HuH-7.5 (cell line): ENCODE measurements around the gene DAB2.
"Not testable (repeated sequence)": the region's sequence is repeated elsewhere in the genome, so short reads cannot be mapped to it uniquely, and the experiment has no call there.

Experiments
- DNase-seq: peaks from one replicate; pipeline ENCODE4 v3.0.0; 2011; ENCODE audit warnings: low spot score

Gene DAB2

DNA sequence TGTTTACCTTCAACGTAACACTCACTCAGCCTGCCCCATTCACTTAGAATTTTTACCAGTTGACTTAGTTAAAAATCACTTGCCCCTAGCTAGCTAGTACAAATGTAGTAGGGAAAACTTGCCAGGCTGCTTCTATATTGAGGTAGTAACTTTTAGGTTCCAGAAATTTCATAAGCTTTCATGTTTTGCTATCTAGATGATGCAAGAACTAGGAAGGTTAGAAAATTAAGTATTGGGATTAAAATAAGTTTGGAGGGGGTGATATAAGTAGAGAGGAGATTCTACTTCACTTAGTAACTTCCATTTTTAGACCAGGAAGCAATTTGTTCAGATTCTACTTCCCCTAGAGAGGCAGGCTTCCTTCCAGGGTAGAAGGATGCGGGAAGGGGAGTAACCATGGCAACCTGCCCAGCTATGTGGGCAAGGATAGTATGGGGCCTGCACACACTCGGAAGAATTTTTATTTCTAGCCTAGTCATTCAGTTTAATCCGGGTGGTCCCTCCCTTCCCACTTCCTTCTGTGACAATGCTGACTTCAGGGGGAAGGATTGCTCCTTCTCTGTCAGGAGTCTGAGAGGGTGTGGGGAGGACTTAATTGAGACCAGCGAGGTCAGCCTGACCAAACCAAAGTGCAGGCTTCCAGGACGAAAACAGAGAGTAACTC, 4.2 kb downstream of the DAB2 start:
- DNase-seq, result no peak

DNA sequence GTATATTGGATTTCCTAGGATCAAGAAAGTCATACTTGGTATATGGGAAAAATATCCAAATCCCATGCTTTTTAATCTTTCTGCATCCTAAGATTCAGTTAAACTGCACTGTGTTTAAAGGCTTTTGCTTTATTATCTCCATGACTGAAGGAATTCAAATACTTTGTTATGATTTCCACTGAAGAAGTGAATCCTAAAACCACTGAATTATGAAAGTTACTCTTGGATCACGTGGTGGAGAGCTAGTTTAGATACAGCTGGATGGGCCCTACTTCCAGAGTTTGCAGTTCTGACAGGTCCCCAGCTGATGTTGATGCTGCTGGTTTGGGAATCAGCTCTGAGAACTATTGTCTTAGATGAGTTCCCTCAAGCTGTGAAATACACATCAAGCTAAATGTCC, 5.0 kb downstream of the DAB2 start:
- no peak for DNase-seq

DNA sequence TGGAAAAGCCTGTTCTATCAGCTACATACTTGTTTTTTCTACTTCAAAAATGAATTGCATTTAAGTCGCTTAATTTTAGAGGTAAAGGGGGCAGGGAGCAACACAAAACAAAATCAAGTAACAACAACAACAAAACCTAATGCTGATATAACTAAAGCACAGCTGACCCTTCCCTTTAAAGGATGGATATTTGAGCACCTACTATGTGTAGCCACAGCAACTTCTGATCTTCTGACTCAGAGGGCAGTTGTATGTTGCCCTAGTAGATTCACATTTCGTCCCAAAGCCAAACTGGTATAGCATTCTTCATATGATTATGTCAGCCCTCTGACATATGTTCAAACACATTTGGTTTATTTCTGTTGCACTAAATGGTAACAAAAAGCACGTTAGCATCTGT, 6.8 kb downstream of the DAB2 start:
- no peak for DNase-seq

- DNase-seq, result no peak
These were observed 9.6 kb downstream of the DAB2 start for GRCh38 chr5:39415201-39415600.

DNA sequence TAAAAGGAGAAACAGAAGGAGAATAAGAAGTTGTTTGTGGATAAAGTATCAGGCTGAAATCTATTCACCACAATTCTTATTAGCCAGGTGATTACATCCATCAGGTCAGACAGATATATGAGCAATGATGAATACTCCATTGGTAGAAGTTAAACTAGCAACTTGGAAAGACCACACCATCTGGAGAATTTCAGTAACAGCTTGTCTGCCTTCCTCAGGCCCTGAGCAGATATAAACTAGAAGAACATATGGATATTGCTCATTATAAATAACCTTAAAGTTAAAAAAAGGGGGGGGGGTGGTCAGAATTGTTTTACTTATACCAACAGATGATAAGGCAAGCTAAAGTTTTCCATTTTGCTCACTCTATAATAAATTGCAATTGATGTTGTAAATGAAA, 10.4 kb downstream of the DAB2 start:
- no peak for DNase-seq

DNA sequence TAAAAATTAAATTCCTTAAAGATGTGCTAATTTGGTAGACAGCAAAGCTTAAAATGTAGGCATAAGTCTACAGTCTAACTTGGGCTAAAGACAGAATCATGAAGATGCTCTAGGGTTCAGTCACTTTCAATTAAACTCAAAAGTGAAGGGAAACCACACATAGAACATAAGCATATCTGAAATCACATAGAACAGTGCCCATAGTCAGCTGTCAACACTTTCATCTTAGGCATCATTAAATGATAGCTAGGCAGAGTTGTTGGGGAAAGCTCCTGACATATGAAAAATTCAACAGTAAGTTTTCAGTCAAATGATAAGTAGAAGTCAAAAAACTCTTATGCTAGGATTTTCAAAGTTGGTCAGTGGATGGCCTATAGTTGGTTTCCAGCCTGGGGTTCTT, 11.0 kb downstream of the DAB2 start:
- DNase-seq, result no peak

GRCh38 chr5:39412721-39413394, 11.9 kb downstream of the DAB2 start:
- DNase-seq, result no peak

GRCh38 chr5:39411985-39412384, 12.8 kb downstream of the DAB2 start:
- DNase-seq, result no peak

DNA sequence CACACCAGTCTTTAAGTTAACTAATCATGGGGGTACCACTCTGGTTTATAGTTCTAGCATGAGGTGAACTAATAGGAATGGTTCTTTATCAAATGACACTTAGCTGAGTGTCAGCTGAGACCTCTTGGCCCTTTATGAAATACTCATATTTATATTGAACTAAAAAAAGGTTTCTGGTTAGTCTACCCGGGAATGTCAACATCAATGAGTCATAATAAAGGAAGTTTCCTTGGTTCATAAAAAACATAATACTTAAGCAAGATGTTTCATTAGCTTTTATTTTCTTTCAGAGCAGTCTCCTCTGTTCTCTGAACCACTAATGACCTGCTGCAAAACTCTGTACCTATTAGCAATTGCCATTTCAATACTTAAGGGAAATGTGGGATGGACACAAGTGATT, 13.7 kb downstream of the DAB2 start:
- DNase-seq, result no peak

DNA sequence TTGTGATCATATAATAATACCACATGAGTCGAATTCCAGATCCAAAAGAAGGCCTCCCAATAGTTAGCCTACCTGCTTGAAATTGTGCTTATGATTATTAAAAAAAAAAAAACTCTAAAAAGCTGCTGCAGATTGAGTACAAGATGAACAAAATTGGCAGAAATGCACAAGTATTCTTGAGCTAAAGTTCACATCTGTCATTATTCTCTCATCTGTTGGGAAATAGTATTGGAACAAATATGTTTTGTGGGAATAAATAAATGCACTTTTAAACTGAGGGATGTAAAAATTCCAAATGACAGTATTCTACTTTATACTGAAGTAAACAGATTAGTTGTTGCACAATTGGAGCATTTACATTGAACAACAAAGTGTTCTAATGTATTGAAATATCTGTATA, 15.7 kb downstream of the DAB2 start:
- no peak for DNase-seq

DNA sequence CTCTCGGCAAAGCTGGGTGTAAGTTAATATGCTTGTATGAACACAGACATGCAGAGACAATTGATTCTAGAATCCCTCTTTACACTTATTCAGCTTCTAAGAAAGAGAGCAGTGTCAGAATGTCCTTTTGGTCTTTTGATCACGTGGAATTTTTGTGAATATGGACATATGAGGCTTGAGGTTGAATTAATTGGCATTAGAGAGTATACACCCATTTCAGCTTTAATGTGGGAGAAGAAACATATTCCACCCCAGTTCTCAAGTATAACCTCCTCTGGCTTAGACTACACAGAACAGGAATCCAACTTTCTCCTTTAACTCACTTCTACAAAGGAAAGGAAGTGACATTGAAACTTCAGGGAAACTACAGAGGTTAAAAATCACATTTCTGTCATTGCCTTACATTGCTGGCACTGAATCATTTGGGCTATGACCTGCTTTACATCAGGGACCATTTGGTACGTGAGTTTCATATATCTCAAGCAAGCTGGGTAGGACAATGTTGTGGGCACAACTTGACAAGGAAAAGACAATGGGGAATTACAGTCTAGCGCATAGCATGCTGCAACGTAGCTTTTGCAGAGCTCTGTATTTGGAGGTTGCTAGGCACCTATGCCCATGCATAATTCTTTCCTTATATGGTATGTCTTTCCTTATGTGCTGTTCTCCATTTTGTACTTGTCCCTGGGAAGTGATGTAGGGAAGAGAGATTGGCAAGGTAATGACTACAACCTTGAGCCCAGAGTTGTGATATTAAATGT, 19.5 kb downstream of the DAB2 start:
- no peak for DNase-seq

DNA sequence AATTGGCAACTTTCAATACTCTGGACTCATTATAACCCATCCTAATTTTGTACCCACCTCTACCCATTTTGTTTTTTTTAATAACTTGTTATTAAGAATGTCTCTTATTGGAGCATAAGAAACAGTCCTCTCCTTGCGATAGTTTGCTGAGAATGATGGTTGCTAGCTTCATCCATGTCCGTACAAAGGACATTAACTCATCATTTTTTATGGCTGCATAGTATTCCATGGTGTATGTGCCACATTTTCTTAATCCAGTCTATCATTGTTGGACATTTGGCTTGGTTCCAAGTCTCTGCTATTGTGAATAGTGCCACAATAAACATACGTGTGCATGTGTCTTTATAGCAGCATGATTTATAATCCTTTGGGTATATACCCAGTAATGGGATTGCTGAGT, 21.0 kb downstream of the DAB2 start:
- DNase-seq, result not testable (repeated sequence)

DNA sequence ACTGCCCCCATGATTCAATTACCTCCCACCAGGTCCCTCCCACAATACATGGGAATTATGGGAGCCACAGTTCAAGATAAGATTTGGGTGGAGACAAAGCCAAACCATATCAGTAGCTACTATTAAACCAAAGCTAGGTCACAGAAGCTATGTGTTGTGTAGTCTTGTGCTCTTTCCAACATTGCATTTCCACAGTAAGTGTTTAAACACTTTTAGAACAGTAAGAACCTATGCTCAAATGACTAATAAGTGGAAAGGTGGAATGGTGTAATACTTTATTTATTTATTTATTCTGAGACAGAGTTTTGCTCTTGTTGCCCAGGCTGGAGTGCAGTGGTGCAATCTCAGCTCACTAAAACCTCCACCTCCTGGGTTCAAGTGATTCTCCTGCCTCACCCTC, 22.6 kb downstream of the DAB2 start:
- DNase-seq, result not testable (repeated sequence)

GRCh38 chr5:39400713-39401578, 23.8 kb downstream of the DAB2 start:
- no peak for DNase-seq

- DNase-seq, result no peak
These were observed 25.4 kb downstream of the DAB2 start for GRCh38 chr5:39399135-39400036.

GRCh38 chr5:39396843-39397242, 27.9 kb downstream of the DAB2 start:
- no peak for DNase-seq

- DNase-seq, result no peak
These were observed 29.3 kb downstream of the DAB2 start for GRCh38 chr5:39395521-39395920.

GRCh38 chr5:39394946-39395345, 29.8 kb downstream of the DAB2 start:
- DNase-seq, result no peak

GRCh38 chr5:39390945-39391344, 33.8 kb downstream of the DAB2 start:
- DNase-seq, result no peak

DNA sequence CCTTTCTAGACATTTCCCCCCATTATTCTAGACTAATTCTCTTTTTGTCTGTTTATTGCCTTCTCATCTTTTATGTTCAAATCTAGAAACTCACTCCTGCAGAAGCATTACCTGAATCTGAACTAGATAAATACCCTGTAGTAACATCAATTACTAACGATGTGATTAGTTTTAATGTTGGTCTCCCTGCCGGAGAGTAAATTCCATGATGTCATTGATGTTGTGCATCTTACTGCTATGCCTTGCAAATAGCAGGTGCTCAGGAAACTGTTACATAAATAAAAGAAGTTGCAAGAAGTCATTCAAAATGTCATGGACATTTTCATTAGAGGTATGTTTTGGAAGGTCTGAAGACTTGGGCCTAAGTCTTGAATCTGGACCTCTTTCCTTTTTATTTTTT, 37.5 kb downstream of the DAB2 start:
- no peak for DNase-seq

DNA sequence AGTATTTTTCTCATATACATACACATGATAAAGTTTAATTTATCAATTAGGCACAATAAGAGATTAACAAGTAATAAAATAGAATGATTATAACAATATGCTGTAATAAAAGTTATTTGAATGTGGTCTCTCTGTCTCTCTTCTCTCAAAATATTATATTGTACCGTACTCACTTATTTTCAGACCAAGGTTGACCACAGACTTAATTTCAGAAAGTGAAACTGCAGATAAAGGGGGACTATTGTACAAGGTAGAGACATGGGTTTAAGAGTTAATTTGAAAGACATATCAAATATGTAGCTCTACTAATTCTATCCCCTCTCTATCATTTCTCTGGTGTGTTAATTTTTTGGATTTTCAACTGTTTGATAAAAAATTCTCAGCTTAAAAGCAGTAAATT, 40.5 kb downstream of the DAB2 start:
- no peak for DNase-seq
